Esophagus squamous epithelium (tissue), 5 donors: ENCODE data around the gene CALN1. TPM values are rescaled to one million over a fixed set of nuclear protein-coding genes. Genes with fewer than 3 reads are reported as not detected.

Experiments
- DNase-seq: peaks from one replicate; lab custom pipeline; 2025; lab: John Stamatoyannopoulos, UW
- H3K27ac ChIP-seq, 4 donors: fragments of 200-600 bp; sonication (generic); one replicate each; pipeline ENCODE4 v1.5.1; 2016 to 2019; ENCODE audit warnings: mild to moderate bottlenecking in 1 of 4
- H3K27me3 ChIP-seq, 4 donors: fragments of 200-600 bp; sonication (generic); 1 replicate in 3 of 4; 2 replicates in 1 of 4; pipeline versions ENCODE4 v1.5.1 to v1.6.0; 2017 to 2021; ENCODE audit warnings: antibody characterized with exemption in 1 of 4
- H3K36me3 ChIP-seq, 3 donors: fragments of 200-600 bp; sonication (generic); one replicate each; pipeline ENCODE4 v1.5.1; 2016 to 2019
- H3K4me1 ChIP-seq, 3 donors: fragments of 200-600 bp; sonication (generic); one replicate each; pipeline ENCODE4 v1.5.1; 2017 to 2019
- H3K4me3 ChIP-seq, 4 donors: fragments of 200-600 bp; sonication (generic); 1 replicate in 3 of 4; 2 replicates in 1 of 4; pipeline ENCODE4 v1.5.1; 2016 to 2019; ENCODE audit warnings: mild to moderate bottlenecking in 2 of 4, moderate library complexity in 1 of 4
- H3K9me3 ChIP-seq, 3 donors: fragments of 200-600 bp; sonication (generic); one replicate each; pipeline ENCODE4 v1.5.1; 2016 to 2019
- CTCF ChIP-seq, 6 experiments: fragments of 450-650 bp in 4 of 6; fragments of 200-600 bp in 2 of 6; sonication (generic) in 2 of 6; IDR thresholded peaks; one replicate each; pipeline ENCODE4 v1.5.1; 2016 to 2019; ENCODE audit warnings: antibody characterized with exemption in 6 of 6, mild to moderate bottlenecking in 4 of 6, moderate library complexity in 4 of 6
- POLR2A ChIP-seq, 4 donors: fragments of 450-650 bp; IDR thresholded peaks; one replicate each; pipeline ENCODE4 v1.6.1; 2017; ENCODE audit warnings: antibody characterized with exemption in 4 of 4, mild to moderate bottlenecking in 4 of 4, moderate library complexity in 3 of 4
- WGBS, 2 donors: methylation state at CpG; one replicate each; pipeline ENCODE4 v1.1.5; 2018; 5-methylcytosine and 5-hydroxymethylcytosine counted together
- intact Hi-C: fragments of 100-400 bp; cut with DNase I; formaldehyde crosslinking; loops from one replicate; pipeline ENCODE4 v1.15.0; 2022
- total RNA-seq, 4 donors: library from RNA; depleted of rRNA; stranded (reverse); fragments of >200 nt; gene quantifications; one replicate each; pipeline ENCODE4 v1.1.0, GENCODE V29; 2016
- donor health status: DM: yes; HTN: yes; CAD: no.

CALN1 gene
- total RNA-seq, 4 donors from 2014 or later, result 0.83 TPM; not detected in 3

GRCh38 chr7:72445580-72445979, 33.4 kb upstream of the CALN1 start:
- intact Hi-C loops, result no loop called here
- Histone ChIP-seq H3K4me3 (no peak overlapping the region), H3K27me3 (peaks cover 0 to 35% (median 0%) of the 10 kb centered on the region in 4 donors), H3K36me3 (no peaks in the 10 kb centered on the region), H3K4me1 (no peaks in the 10 kb centered on the region), H3K27ac (no peak overlapping the region), H3K9me3 (no peaks in the 10 kb centered on the region)
- DNase-seq, result no peak
- TF ChIP-seq POLR2A (IDR thresholded peaks at IDR 0.05) (no peak), CTCF (IDR thresholded peaks at IDR 0.05) (no peak)
- 62 to 87% methylated on average over 8 to 9 of the region's 10 CpGs for WGBS, 2 donors

- H3K4me1 ChIP-seq, result no peaks in the 10 kb centered on the region
- WGBS, 2 donors, result 76 to 87% methylated on average over 6 of the region's 6 CpGs
- peaks cover 0 to 35% (median 0%) of the 10 kb centered on the region in 4 donors for H3K27me3 ChIP-seq
- TF ChIP-seq POLR2A (IDR thresholded peaks at IDR 0.05), result no peak
- no peak for TF ChIP-seq CTCF (IDR thresholded peaks at IDR 0.05)
- DNase-seq, result no peak
- no peak overlapping the region for H3K27ac ChIP-seq
- no peaks in the 10 kb centered on the region for H3K9me3 ChIP-seq
- no peaks in the 10 kb centered on the region for H3K36me3 ChIP-seq
- intact Hi-C loops, result no loop called here
- H3K4me3 ChIP-seq, result no peak overlapping the region
Measured at GRCh38 chr7:72445075-72445474, 32.9 kb upstream of the CALN1 start.

- Histone ChIP-seq H3K4me1 (no peaks in the 10 kb centered on the region), H3K27me3 (peaks cover 0 to 35% (median 0%) of the 10 kb centered on the region in 4 donors), H3K9me3 (no peaks in the 10 kb centered on the region), H3K36me3 (no peaks in the 10 kb centered on the region), H3K4me3 (no peak overlapping the region), H3K27ac (no peak overlapping the region)
- DNase-seq, result no peak
- intact Hi-C loops, result no loop called here
- 38 to 48% methylated on average over 8 of the region's 8 CpGs for WGBS, 2 donors
- TF ChIP-seq POLR2A (IDR thresholded peaks at IDR 0.05) (no peak), CTCF (IDR thresholded peaks at IDR 0.05) (no peak)
Measured at GRCh38 chr7:72444026-72444776, 32.1 kb upstream of the CALN1 start.

GRCh38 chr7:72441791-72442190, 29.7 kb upstream of the CALN1 start:
- no peak overlapping the region for H3K4me3 ChIP-seq
- H3K27ac ChIP-seq, result no peak overlapping the region
- TF ChIP-seq CTCF (IDR thresholded peaks at IDR 0.05) (no peak), POLR2A (IDR thresholded peaks at IDR 0.05) (no peak)
- peaks cover 0 to 23% (median 0%) of the 10 kb centered on the region in 4 donors for H3K27me3 ChIP-seq
- intact Hi-C loops, result no loop called here
- H3K36me3 ChIP-seq, result no peaks in the 10 kb centered on the region
- H3K9me3 ChIP-seq, result no peaks in the 10 kb centered on the region
- H3K4me1 ChIP-seq, result no peaks in the 10 kb centered on the region
- DNase-seq, result no peak
- WGBS, 2 donors, result 55 to 57% methylated on average over 8 of the region's 8 CpGs

DNA sequence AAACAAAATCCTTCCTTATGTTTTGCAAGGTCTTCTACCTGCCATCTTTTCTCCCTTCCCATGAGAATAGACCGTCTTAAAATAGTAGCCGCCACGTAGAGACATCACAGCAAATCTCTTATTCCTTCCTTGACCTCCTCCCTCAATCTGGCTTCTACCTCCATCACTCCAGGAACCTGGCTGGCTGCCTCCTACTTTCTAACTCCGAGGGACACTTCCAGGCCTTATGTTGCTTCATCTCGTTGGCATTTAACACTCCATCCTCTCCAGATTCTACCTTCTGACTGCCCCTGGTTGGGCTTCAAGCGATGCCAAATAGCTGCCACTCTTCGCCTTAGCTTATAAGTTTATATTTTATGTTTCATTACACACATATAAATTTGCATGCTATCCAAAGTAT, 26.4 kb upstream of the CALN1 start:
- intact Hi-C loops, result no loop called here
- no peak overlapping the region for H3K27ac ChIP-seq
- no peak for DNase-seq
- no peak for TF ChIP-seq CTCF (IDR thresholded peaks at IDR 0.05)
- no peak for TF ChIP-seq POLR2A (IDR thresholded peaks at IDR 0.05)
- H3K4me1 ChIP-seq, result no peaks in the 10 kb centered on the region
- 73 to 84% methylated on average over 7 of the region's 7 CpGs for WGBS, 2 donors
- H3K4me3 ChIP-seq, result no peak overlapping the region
- peaks cover 0 to 5% (median 0%) of the 10 kb centered on the region in 4 donors for H3K27me3 ChIP-seq
- H3K36me3 ChIP-seq, result no peaks in the 10 kb centered on the region
- no peaks in the 10 kb centered on the region for H3K9me3 ChIP-seq
